Liver (tissue), 9 donors: Measurements from ENCODE around the gene KLF15. TPM values are rescaled to one million over a fixed set of nuclear protein-coding genes. Genes with fewer than 3 reads are reported as not detected.

Experiments
- DNase-seq: peaks from one replicate; pipeline ENCODE4 v3.0.0-alpha.2; 2017; ENCODE audit warnings: low spot score
- H3K27ac ChIP-seq, 2 donors: one replicate each; pipeline ENCODE4 v1.7.0; 2013; ENCODE audit warnings: inconsistent platforms in 2 of 2, low read length in 2 of 2, control low read depth in 1 of 2, low read depth in 1 of 2, mild to moderate bottlenecking in 1 of 2
- H3K27me3 ChIP-seq, 4 donors: one replicate each; pipeline versions ENCODE4 v1.6.1 to v1.7.0; 2013; ENCODE audit warnings: low read length in 3 of 4, inconsistent platforms in 1 of 4, mild to moderate bottlenecking in 1 of 4, moderate library complexity in 1 of 4; ENCODE audit not compliant: control insufficient read depth in 4 of 4, insufficient read depth in 4 of 4
- H3K36me3 ChIP-seq, 4 donors: one replicate each; pipeline versions ENCODE4 v1.6.1 to v1.7.0; 2013; ENCODE audit warnings: low read length in 3 of 4, mild to moderate bottlenecking in 3 of 4, low read depth in 1 of 4, moderate library complexity in 1 of 4; ENCODE audit not compliant: control insufficient read depth in 4 of 4, insufficient read depth in 3 of 4
- H3K4me1 ChIP-seq, 4 donors: one replicate each; pipeline versions ENCODE4 v1.6.1 to v1.7.0; 2013; ENCODE audit warnings: low read length in 3 of 4, mild to moderate bottlenecking in 3 of 4, moderate library complexity in 1 of 4; ENCODE audit not compliant: control insufficient read depth in 4 of 4, insufficient read depth in 4 of 4
- H3K4me3 ChIP-seq, 3 donors: one replicate each; pipeline versions ENCODE4 v1.6.1 to v1.7.0; 2013; ENCODE audit warnings: low read length in 3 of 3, control low read depth in 1 of 3, low read depth in 1 of 3, mild to moderate bottlenecking in 1 of 3
- H3K9ac ChIP-seq, 2 donors: one replicate each; pipeline ENCODE4 v1.7.0; 2013; ENCODE audit warnings: low read length in 2 of 2, mild to moderate bottlenecking in 2 of 2, moderate library complexity in 2 of 2, control low read depth in 1 of 2, low read depth in 1 of 2
- H3K9me3 ChIP-seq, 4 donors: one replicate each; pipeline versions ENCODE4 v1.6.1 to v1.7.0; 2013; ENCODE audit warnings: low read length in 3 of 4; ENCODE audit not compliant: control insufficient read depth in 4 of 4
- EGR1 ChIP-seq, 2 donors: IDR thresholded peaks; 2 replicates each; pipeline ENCODE4 v1.6.1; 2016 to 2018; ENCODE audit warnings: antibody characterized with exemption in 2 of 2, low read depth in 2 of 2
- FOXA1 ChIP-seq: IDR thresholded peaks from 2 replicates; pipeline ENCODE4 v1.6.1; 2016; ENCODE audit warnings: antibody characterized with exemption
- FOXA2 ChIP-seq: IDR thresholded peaks from 2 replicates; pipeline ENCODE4 v1.6.1; 2016; ENCODE audit warnings: antibody characterized with exemption
- GABPA ChIP-seq, 2 donors: IDR thresholded peaks in 1 of 2; conservative IDR thresholded peaks in 1 of 2; 2 replicates each; pipeline ENCODE4 v1.6.1; 2016; ENCODE audit warnings: antibody characterized with exemption in 2 of 2, mild to moderate bottlenecking in 1 of 2, moderate library complexity in 1 of 2
- HNF4A ChIP-seq, 2 donors: conservative IDR thresholded peaks; 2 replicates each; pipeline ENCODE4 v1.6.1; 2016; ENCODE audit warnings: antibody characterized with exemption in 2 of 2, mild to moderate bottlenecking in 2 of 2
- HNF4G ChIP-seq: IDR thresholded peaks from 2 replicates; pipeline ENCODE4 v1.6.1; 2016; ENCODE audit warnings: antibody characterized with exemption
- JUND ChIP-seq, 2 donors: IDR thresholded peaks; 2 replicates each; pipeline ENCODE4 v1.6.1; 2016; ENCODE audit warnings: antibody characterized with exemption in 2 of 2
- RAD21 ChIP-seq, 2 donors: IDR thresholded peaks; 2 replicates each; pipeline ENCODE4 v1.6.1; 2016; ENCODE audit warnings: antibody characterized with exemption in 2 of 2, mild to moderate bottlenecking in 2 of 2
- RXRA ChIP-seq, 2 donors: IDR thresholded peaks; 2 replicates each; pipeline ENCODE4 v1.6.1; 2017 to 2018; ENCODE audit warnings: antibody characterized with exemption in 2 of 2, mild to moderate bottlenecking in 1 of 2
- SP1 ChIP-seq: IDR thresholded peaks from 2 replicates; pipeline ENCODE4 v1.6.1; 2018; ENCODE audit warnings: antibody characterized with exemption, mild to moderate bottlenecking
- TAF1 ChIP-seq: conservative IDR thresholded peaks from 2 replicates; pipeline ENCODE4 v1.6.1; 2016; ENCODE audit warnings: antibody characterized with exemption, mild to moderate bottlenecking
- YY1 ChIP-seq: IDR thresholded peaks from 2 replicates; pipeline ENCODE4 v1.6.1; 2016; ENCODE audit warnings: antibody characterized with exemption, mild to moderate bottlenecking
- WGBS: extraction: QIAGEN DNeasy Blood & Tissue Kit; methylation state at CpG from one replicate; pipeline ENCODE4 v1.1.7; 2013; 5-methylcytosine and 5-hydroxymethylcytosine counted together
- polyA plus RNA-seq, 2 donors: library from polyadenylated mRNA; stranded (reverse) in 1 of 2; unstranded in 1 of 2; fragments of 200-250 nt in 1 of 2; fragments of >200 nt in 1 of 2; fragmentation: Nextera tagmentation in 1 of 2; extraction: Ambion mirVana in 1 of 2; gene quantifications; one replicate each; pipeline versions ENCODE4 v1.2.1 to v1.2.3, GENCODE V29; 2013 to 2015
- total RNA-seq, 2 donors: library from RNA; depleted of rRNA; stranded (reverse); fragments of >200 nt; gene quantifications; one replicate each; pipeline ENCODE4 v1.2.3, GENCODE V29; 2014
- TF ChIP-seq, protein P1 (sequence below): IDR thresholded peaks from 2 replicates; pipeline ENCODE4 v1.6.1; 2016; ENCODE audit warnings: antibody characterized with exemption
- TF ChIP-seq, protein P2 (sequence below): IDR thresholded peaks from 2 replicates; pipeline ENCODE4 v1.6.1; 2016; ENCODE audit warnings: antibody characterized with exemption
- TF ChIP-seq, protein P3 (sequence below): IDR thresholded peaks from 2 replicates; pipeline ENCODE4 v1.6.1; 2016; ENCODE audit warnings: antibody characterized with exemption, mild to moderate bottlenecking
- donor health status: healthy.
- donor health status: healthy.
- donor health status: healthy.
- donor health status: healthy.
- donor health status: healthy.

Gene KLF15
- total and polyA plus RNA-seq, 4 donors, result 21.4 to 103 (median 49.3) TPM

DNA sequence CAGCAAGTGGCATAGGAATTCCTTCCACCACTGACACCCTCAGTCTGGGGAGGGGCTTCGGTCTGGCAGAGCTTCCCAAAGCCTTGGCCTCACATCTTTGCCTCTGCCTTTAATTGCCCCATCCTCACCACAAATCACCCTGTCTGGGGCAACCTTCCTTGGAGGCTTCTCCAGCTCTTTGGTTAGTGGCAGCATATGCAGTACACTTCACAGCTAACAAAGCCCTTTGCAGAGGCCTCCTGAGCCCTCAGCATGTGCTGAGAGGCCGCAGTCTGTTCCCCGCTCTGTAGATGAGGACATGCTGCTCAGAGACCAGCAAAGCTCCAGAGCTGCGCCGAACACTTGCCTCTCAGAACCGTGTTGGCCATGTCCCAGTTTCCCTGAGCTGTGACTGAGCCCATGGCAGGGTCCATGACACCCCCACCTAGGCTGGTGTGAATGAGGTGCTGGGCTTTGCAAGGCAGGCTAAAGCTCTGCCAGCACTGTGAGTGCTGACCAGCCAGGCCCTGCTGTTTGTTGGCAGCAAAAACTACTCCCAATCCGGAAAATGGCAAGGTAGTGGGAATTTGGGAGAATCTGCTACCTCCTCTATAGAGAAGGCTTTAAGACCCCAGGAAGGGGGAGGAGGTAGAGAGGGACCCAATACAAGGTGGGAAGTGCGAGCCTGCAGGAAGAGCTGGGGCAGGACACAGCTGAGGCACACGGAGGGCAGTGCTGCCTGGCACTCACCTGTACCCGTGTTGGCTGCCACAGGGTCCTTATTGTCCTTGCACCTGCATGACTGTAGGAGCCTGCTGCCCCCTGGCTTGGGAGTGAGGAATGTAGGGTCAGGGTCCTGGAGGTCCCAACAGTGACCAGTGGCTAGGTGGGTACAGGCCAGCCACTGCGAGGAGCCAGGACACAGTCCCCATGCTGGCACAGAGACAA lies 8.4 kb upstream of the KLF15 start:
- no peaks in the 10 kb centered on the region for H3K27me3 ChIP-seq
- H3K9ac ChIP-seq, result no peak overlapping the region
- H3K4me1 ChIP-seq, result peaks cover 7 to 37% (median 24%) of the 10 kb centered on the region in 4 donors
- peak overlapping the region; percentile 52 to 92 for H3K27ac ChIP-seq
- no peak for DNase-seq
- H3K4me3 ChIP-seq, result no peak overlapping the region
- H3K36me3 ChIP-seq, result no peaks in the 10 kb centered on the region
- H3K9me3 ChIP-seq, result no peaks in the 10 kb centered on the region
- peak in 1 of 2 donors; percentile 11 for TF ChIP-seq RAD21 (IDR thresholded peaks at IDR 0.05)
- no peak for TF ChIP-seq GABPA (IDR thresholded peaks at IDR 0.05 in 1 of 2, conservative IDR thresholded peaks at IDR 0.05 in 1 of 2)
- TF ChIP-seq EGR1 (IDR thresholded peaks at IDR 0.05; ENCODE audit: low read depth in 2 of 2), result no peak
- TF ChIP-seq, protein P1, sequence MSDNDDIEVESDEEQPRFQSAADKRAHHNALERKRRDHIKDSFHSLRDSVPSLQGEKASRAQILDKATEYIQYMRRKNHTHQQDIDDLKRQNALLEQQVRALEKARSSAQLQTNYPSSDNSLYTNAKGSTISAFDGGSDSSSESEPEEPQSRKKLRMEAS, result no peak
- 90% methylated on average over 11 of the region's 11 CpGs for WGBS

DNA sequence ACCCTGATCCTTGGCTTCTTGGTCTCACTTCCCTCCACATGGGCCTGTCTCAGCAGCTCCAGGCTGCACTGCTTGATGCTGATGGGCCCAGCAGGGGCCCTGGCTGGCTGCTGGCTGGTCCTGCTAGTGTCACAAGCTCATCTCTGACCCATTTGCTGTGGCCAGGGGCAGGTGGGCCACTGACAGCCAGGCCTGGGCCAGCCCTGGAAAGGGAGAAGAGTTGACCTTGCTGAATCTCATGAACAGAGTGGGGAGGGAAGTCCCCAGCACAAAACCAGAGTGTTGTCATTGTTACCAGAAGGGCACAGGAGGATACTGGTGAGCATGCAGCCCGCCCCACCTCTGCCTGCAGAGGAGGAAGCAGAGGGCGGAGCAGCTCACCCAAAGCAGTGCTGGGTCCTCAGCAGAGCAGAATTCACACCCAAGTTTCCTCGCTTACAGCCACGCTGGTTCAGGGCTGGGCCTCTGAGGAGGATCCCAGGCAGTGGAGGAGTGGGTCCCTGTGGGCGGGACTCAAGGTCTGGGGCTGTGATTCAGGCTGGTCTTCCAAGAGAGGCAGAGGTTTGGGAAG lies 7.6 kb upstream of the KLF15 start:
- no peaks in the 10 kb centered on the region for H3K27me3 ChIP-seq
- H3K36me3 ChIP-seq, result no peaks in the 10 kb centered on the region
- WGBS, result 92% methylated on average over 5 of the region's 5 CpGs
- H3K9ac ChIP-seq, result no peak overlapping the region
- TF ChIP-seq EGR1 (IDR thresholded peaks at IDR 0.05; ENCODE audit: low read depth in 2 of 2) (no peak), SP1 (no peak), RXRA (IDR thresholded peaks at IDR 0.05) (no peak), FOXA1 (no peak), HNF4G (no peak), TAF1 (no peak), GABPA (IDR thresholded peaks at IDR 0.05 in 1 of 2, conservative IDR thresholded peaks at IDR 0.05 in 1 of 2) (no peak)
- TF ChIP-seq, protein P2, sequence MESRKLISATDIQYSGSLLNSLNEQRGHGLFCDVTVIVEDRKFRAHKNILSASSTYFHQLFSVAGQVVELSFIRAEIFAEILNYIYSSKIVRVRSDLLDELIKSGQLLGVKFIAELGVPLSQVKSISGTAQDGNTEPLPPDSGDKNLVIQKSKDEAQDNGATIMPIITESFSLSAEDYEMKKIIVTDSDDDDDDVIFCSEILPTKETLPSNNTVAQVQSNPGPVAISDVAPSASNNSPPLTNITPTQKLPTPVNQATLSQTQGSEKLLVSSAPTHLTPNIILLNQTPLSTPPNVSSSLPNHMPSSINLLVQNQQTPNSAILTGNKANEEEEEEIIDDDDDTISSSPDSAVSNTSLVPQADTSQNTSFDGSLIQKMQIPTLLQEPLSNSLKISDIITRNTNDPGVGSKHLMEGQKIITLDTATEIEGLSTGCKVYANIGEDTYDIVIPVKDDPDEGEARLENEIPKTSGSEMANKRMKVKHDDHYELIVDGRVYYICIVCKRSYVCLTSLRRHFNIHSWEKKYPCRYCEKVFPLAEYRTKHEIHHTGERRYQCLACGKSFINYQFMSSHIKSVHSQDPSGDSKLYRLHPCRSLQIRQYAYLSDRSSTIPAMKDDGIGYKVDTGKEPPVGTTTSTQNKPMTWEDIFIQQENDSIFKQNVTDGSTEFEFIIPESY, result no peak
- no peak overlapping the region for H3K4me3 ChIP-seq
- H3K27ac ChIP-seq, result no peak overlapping the region
- no peak for DNase-seq
- no peaks in the 10 kb centered on the region for H3K9me3 ChIP-seq
- H3K4me1 ChIP-seq, result peaks cover 7 to 37% (median 24%) of the 10 kb centered on the region in 4 donors

DNA sequence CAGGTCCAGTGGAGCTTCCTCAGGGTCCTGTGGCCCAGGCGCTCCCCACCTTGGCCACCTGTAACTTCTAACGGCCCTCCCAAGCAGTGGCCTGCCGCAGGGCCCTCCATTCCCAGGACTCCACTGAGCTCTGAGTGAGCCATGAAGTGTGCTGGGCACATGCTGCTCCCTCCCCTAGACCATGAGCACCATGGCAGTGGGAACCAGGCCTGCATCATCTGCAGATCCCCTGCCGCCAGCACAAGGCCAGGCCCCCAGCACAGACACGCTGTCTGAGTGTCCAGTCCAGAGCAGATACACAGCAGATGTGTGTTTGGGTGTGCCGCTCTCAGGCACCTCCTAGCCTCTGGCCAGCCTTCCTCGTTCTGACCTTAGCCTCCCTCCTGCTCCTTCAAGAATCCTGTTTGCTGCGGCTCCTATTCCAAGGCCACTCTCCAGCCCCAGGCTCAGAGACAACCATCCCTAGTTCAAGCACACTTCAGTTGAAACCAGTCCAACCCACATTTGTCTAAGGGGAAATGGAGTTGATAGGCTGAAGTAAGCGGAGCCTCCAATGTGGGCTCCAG lies 7.0 kb upstream of the KLF15 start:
- Histone ChIP-seq H3K27me3 (no peaks in the 10 kb centered on the region), H3K4me3 (no peak overlapping the region), H3K9me3 (no peaks in the 10 kb centered on the region), H3K27ac (no peak overlapping the region), H3K9ac (no peak overlapping the region), H3K4me1 (peaks cover 7 to 37% (median 25%) of the 10 kb centered on the region in 4 donors), H3K36me3 (no peaks in the 10 kb centered on the region)
- 95% methylated on average over 9 of the region's 9 CpGs for WGBS
- no peak for DNase-seq
- TF ChIP-seq, protein P2, result no peak
- TF ChIP-seq TAF1 (no peak), JUND (IDR thresholded peaks at IDR 0.05) (no peak), SP1 (no peak), FOXA1 (no peak), RAD21 (IDR thresholded peaks at IDR 0.05) (no peak), YY1 (no peak), FOXA2 (no peak), HNF4A (conservative IDR thresholded peaks at IDR 0.05) (no peak), GABPA (IDR thresholded peaks at IDR 0.05 in 1 of 2, conservative IDR thresholded peaks at IDR 0.05 in 1 of 2) (no peak), EGR1 (IDR thresholded peaks at IDR 0.05; ENCODE audit: low read depth in 2 of 2) (no peak), HNF4G (no peak), RXRA (IDR thresholded peaks at IDR 0.05) (no peak)
- TF ChIP-seq, protein P3, sequence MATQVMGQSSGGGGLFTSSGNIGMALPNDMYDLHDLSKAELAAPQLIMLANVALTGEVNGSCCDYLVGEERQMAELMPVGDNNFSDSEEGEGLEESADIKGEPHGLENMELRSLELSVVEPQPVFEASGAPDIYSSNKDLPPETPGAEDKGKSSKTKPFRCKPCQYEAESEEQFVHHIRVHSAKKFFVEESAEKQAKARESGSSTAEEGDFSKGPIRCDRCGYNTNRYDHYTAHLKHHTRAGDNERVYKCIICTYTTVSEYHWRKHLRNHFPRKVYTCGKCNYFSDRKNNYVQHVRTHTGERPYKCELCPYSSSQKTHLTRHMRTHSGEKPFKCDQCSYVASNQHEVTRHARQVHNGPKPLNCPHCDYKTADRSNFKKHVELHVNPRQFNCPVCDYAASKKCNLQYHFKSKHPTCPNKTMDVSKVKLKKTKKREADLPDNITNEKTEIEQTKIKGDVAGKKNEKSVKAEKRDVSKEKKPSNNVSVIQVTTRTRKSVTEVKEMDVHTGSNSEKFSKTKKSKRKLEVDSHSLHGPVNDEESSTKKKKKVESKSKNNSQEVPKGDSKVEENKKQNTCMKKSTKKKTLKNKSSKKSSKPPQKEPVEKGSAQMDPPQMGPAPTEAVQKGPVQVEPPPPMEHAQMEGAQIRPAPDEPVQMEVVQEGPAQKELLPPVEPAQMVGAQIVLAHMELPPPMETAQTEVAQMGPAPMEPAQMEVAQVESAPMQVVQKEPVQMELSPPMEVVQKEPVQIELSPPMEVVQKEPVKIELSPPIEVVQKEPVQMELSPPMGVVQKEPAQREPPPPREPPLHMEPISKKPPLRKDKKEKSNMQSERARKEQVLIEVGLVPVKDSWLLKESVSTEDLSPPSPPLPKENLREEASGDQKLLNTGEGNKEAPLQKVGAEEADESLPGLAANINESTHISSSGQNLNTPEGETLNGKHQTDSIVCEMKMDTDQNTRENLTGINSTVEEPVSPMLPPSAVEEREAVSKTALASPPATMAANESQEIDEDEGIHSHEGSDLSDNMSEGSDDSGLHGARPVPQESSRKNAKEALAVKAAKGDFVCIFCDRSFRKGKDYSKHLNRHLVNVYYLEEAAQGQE, result no peak
- TF ChIP-seq, protein P1, result no peak
